Osteocyte (in vitro differentiated cells): Measurements from ENCODE around the gene BRAT1. TPM values are rescaled to one million over a fixed set of nuclear protein-coding genes. Genes with fewer than 3 reads are reported as not detected.

Source experiments
- DNase-seq: peaks from one replicate; pipeline ENCODE4 v3.0.0; 2021; ENCODE audit warnings: mixed read lengths; ENCODE audit not compliant: unreplicated experiment; ENCODE audit errors: extremely low spot score
- H3K27ac Mint-ChIP-seq: one replicate; pipeline ENCODE4 v1.8.0; 2021; ENCODE audit warnings: mild to moderate bottlenecking, mixed read lengths; ENCODE audit not compliant: unreplicated experiment
- H3K27me3 Mint-ChIP-seq: one replicate; pipeline ENCODE4 v1.8.0; 2021; ENCODE audit warnings: mixed read lengths; ENCODE audit not compliant: unreplicated experiment
- H3K36me3 Mint-ChIP-seq: one replicate; pipeline ENCODE4 v1.8.0; 2021; ENCODE audit warnings: mixed read lengths; ENCODE audit not compliant: unreplicated experiment
- H3K4me1 Mint-ChIP-seq: one replicate; pipeline ENCODE4 v1.8.0; 2021; ENCODE audit warnings: mixed read lengths; ENCODE audit not compliant: unreplicated experiment
- H3K4me3 Mint-ChIP-seq: one replicate; pipeline ENCODE4 v1.8.0; 2021; ENCODE audit warnings: mild to moderate bottlenecking, moderate library complexity, mixed read lengths; ENCODE audit not compliant: unreplicated experiment
- H3K9me3 Mint-ChIP-seq: one replicate; pipeline ENCODE4 v1.8.0; 2021; ENCODE audit warnings: mixed read lengths; ENCODE audit not compliant: unreplicated experiment
- CTCF ChIP-seq: fragments of 200-600 bp; sonication (generic); IDR thresholded peaks from 2 replicates; pipeline ENCODE4 v1.5.0; 2021; ENCODE audit warnings: antibody characterized with exemption, mild to moderate bottlenecking, moderate library complexity
- total RNA-seq: library from RNA; stranded (reverse); gene quantifications from 2 replicates; pipeline ENCODE4 v1.2.1, GENCODE V29; 2021

Gene BRAT1
- total RNA-seq, 1 donor from 2014 or later = 27.8 TPM

GRCh38 chr7:2497065-2497464 lies 58.3 kb downstream of the BRAT1 start:
- H3K4me1 Mint-ChIP-seq = peaks cover 4% of the 10 kb centered on the region
- no peak for DNase-seq
- H3K9me3 Mint-ChIP-seq = no peaks in the 10 kb centered on the region
- peaks cover 2% of the 10 kb centered on the region for H3K27me3 Mint-ChIP-seq
- no peak overlapping the region for H3K4me3 Mint-ChIP-seq
- no peaks in the 10 kb centered on the region for H3K36me3 Mint-ChIP-seq
- TF ChIP-seq CTCF = no peak
- no peak overlapping the region for H3K27ac Mint-ChIP-seq

- no peak for TF ChIP-seq CTCF
- peaks cover 4% of the 10 kb centered on the region for H3K4me1 Mint-ChIP-seq
Observed at GRCh38 chr7:2496375-2496774, 58.9 kb downstream of the BRAT1 start.

GRCh38 chr7:2495418-2496299 lies 59.7 kb downstream of the BRAT1 start:
- H3K36me3 Mint-ChIP-seq = no peaks in the 10 kb centered on the region
- H3K27me3 Mint-ChIP-seq = peaks cover 2% of the 10 kb centered on the region
- DNase-seq = no peak
- no peak for TF ChIP-seq CTCF
- H3K27ac Mint-ChIP-seq = no peak overlapping the region
- H3K9me3 Mint-ChIP-seq = no peaks in the 10 kb centered on the region
- H3K4me1 Mint-ChIP-seq = peaks cover 4% of the 10 kb centered on the region
- H3K4me3 Mint-ChIP-seq = no peak overlapping the region

More at GRCh38 chr7:2496375-2496774, 58.9 kb downstream of the BRAT1 start:
- no peak overlapping the region for H3K27ac Mint-ChIP-seq
- H3K27me3 Mint-ChIP-seq = peaks cover 2% of the 10 kb centered on the region
- H3K36me3 Mint-ChIP-seq = no peaks in the 10 kb centered on the region
- DNase-seq = no peak
- no peak overlapping the region for H3K4me3 Mint-ChIP-seq
- H3K9me3 Mint-ChIP-seq = no peaks in the 10 kb centered on the region

- no peak overlapping the region for H3K27ac Mint-ChIP-seq
- H3K9me3 Mint-ChIP-seq = no peaks in the 10 kb centered on the region
- H3K36me3 Mint-ChIP-seq = no peaks in the 10 kb centered on the region
Observed at GRCh38 chr7:2494191-2495130, 60.9 kb downstream of the BRAT1 start.

More at GRCh38 chr7:2494191-2495130, 60.9 kb downstream of the BRAT1 start:
- no peak for DNase-seq
- Mint-ChIP-seq H3K4me3 (no peak overlapping the region), H3K4me1 (peaks cover 9% of the 10 kb centered on the region), H3K27me3 (peaks cover 2% of the 10 kb centered on the region)
- no peak for TF ChIP-seq CTCF
